GM18517 (cell line): Measurements from ENCODE around the gene SYT7.

Source experiments
- ATAC-seq: cut with Tn5 transposase; IDR thresholded peaks from one replicate; pipeline ENCODE4 v1.9.1; 2021; ENCODE audit warnings: mild to moderate bottlenecking, moderate library complexity; ENCODE audit not compliant: unreplicated experiment

SYT7 gene

DNA sequence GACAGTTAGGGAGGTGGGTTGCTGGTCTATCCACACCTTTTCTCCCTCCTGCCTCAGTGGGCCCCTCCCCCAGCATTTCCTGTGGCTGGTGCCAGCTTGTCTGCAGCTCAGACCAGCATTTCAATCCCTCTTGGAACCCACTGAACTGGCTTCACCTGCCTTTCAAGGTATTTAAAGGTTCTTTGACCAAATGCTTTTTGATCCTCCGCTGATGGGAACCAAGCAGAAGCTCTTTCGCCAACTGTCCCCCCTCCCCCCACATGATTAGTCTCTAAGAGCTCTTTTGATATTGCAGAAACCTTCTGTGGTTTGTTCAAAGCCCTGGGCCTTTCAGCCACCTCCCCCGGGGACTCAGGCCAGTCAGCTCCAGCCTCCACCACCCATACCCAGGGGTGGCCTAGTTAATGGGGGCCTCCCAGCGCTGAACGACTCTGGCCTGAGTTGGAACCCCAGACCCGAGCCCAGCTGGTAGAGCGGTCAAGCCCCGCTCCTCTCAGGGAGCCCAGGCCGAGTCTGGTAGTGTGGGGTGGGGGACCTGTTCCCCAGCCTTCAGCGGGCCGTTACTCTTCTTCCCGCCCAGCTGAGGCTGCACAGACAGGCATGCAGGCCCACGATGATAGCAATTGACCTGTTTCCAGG is 6.0 kb upstream of the SYT7 start:
- ATAC-seq, result no peak

GRCh38 chr11:61585115-61585514 is 4.2 kb upstream of the SYT7 start:
- no peak for ATAC-seq

GRCh38 chr11:61581931-61582330 is 1.1 kb upstream of the SYT7 start:
- ATAC-seq, result no peak

DNA sequence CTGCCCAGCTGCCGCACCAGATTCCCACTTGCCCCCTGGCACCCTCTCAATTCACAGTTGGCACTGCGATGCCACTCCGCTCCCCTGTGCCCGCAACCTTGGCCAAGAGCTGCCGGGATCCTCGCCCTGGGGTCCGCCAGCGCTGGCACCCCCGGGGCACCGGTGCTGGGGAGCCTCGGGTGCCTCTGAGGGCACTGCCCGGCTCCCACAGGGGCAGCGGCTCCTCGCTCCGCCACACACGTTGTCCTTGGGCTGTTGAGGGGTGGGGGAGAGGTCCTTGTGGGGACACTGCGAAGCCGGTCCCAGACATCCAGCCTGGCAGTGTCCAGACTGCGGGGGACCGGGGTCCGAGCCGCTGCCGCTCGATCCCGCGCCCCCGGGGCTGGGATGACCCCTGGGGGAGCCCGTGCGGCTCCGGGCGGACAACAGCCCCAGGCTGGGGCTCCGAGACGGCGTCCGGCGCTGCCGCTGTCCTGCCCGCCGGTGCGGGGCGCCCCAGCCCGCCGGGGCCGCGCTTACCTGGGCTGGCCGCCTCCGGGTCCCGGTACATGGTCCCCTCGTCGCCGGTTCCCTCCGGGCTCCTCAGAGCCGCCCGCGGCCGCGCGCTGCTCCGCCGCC is 496 bp downstream of the SYT7 start:
- ATAC-seq, result no peak

GRCh38 chr11:61579676-61580270 is 1.1 kb downstream of the SYT7 start:
- ATAC-seq, result no peak

DNA sequence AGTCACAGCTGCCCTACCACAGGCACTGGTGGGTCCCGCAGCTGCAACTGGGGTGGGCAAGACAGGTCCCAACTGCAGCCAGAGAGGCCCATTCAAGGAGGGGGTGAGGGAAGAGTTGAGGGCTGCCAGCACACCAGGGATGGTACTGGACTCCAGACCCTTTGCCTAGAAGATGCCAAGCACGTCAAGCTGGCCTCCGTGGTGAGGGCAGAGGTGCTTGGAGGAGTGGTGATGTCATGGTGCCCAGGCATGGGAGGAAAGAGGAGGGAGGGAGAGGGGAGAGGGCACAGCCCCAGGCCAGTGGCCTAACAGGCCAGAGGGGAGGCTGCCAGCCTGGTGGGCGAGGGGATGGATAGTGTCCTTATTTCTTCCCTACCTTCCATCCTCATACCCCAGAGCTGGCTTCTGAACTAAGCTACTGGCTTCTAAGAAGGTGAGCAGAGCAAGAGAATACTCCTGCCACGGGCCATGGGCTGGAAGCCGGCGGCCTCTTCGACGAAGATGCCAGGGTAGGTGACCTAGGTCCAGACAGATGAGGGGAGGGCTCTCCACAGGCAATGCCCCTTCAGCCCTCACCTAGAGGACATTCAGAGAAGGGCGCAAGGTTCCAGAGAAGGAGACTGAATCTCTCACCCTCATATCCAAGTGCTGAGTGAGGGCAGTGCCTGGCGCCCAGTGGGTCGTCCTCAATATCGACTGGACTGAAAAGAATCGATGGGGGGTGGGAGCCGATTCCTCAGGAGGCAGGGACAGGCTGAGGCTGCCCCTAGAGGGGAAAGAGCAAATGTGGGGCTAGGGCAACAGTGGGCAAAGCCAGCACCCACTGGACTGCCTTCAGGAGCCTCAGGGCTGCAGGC is 1.8 kb downstream of the SYT7 start:
- no peak for ATAC-seq

DNA sequence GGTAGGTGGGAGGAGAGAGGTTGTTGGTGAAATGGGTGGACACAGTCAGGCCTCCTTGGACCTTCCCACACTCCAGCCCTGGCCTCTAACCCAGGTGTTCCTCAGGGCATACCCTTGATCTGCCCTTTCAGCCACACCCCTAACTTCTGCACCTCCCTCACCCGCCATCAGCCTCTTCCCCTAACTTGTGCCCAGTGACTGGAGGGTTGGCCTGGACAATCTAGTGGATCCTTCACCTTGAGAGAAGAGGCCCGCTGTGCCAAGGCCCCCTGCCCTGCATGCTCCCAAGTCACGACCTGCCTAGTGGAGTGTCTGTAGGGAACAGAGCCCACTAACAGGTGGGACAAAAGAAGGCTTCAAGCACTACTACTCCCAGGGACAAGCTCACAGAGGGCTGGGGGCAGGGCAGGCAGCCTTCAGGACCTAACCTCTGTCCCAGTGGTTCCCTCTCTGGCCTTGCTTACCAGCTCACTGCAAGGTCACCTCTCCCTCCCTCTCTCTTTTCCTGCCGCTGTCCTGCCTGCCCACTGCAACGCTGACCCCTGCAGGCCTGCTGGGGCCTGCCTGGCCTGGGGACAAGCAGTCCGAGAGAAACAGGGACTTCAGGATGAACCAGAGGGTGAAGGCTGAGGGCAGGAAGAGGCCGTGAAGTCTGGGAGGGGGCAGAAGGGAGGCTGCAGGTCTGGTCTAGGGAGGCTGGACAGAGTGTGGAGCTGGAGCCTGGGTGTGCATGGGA is 3.3 kb downstream of the SYT7 start:
- ATAC-seq, result no peak

- ATAC-seq, result no peak
Measured at GRCh38 chr11:61575886-61576861, 4.7 kb downstream of the SYT7 start.

DNA sequence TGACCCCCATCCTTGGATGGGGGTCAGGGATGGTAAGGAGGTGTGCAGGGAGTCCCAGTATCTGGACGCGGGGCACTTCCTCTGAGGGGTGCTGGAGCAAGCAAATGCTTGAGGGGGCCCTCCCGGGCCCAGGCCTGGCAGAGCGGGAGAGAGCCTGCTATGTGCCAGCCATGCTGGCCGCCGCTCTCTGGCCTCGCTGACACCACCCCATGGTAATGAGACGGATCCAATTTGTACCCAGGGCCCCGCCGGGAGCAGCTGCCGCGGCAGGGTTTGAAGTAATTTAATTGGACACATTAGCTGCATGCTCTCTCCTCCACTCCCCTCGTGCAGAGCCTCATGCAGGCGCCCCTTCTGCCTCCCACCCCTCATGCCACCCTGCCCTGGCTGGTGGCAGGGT is 6.3 kb downstream of the SYT7 start:
- ATAC-seq, result no peak

DNA sequence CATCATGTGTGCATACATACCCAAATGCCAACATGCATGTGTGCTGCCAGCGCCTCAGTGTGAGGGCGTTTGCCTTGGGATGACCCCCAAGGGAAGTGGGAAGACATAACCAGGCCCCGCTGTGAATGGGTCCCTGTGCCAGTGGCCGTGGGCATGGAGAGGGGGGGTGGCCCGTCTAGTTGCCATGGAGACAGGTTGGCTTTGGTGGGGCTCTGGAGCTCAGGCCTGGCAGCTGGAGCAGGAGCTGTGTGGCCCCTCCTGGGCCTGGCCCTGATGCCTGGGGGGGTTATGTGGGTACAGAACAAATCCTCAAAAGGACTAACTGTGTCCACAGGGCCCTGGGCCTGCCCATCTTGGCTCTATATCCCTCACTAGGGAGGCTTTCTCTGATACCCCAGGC is 8.0 kb downstream of the SYT7 start:
- no peak for ATAC-seq

DNA sequence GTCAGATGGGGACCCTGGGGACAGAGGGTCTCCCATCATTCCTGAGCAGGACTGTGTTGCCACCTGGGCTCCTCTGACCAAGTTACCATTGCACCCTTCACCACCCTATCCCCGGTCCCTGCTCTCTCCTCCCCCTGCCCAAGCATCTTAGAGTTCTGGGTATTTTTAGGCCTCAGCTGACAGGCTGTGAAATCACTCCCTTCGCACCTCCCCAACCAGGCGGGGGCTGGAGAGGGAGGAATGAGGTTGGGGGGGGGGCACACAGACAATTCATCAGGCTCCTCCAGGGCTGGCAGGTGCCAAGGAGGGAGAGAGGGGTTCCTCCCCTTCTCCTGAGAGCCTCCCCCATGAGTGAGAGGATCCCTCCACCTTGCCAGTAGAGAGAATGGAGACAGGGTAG is 9.0 kb downstream of the SYT7 start:
- no peak for ATAC-seq

DNA sequence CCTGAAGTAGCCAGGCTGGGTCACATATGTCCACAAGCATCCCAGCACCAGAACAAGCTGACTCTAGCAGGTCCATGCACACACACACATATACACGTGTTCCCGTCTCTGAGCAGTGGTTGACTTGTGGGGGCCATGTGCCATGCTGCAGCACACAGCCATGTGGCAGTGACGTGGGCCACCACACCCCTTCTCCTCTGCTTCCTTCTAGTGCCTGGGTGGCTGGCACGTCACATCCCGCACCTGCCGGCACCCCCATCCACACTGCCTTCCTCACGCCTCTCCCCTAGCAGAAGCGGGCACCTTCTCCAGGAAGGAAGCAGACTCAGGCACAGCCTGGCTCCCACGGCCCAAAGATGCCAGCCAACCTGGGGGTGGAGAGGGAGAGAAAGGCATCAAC is 9.5 kb downstream of the SYT7 start:
- ATAC-seq, result no peak

DNA sequence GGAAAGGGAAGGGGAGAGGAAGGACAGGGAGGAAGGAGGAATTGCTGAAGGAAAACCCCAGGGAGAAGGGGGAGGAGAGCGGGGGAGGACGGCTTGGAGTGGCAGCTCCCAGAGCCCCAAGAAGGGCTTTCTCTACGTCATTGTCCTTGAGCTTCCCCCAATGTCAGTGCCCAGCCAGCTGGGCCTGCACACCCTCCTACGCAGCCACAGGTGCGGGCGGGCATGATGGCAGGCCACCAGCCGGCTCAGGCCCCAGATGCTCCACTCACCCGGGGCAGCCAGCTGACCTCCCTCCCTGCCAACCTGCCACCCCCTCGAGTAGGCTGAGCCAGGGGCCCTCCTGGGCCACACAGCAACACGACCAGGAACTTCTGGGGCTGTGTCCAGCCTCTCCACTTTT is 11.2 kb downstream of the SYT7 start:
- no peak for ATAC-seq

DNA sequence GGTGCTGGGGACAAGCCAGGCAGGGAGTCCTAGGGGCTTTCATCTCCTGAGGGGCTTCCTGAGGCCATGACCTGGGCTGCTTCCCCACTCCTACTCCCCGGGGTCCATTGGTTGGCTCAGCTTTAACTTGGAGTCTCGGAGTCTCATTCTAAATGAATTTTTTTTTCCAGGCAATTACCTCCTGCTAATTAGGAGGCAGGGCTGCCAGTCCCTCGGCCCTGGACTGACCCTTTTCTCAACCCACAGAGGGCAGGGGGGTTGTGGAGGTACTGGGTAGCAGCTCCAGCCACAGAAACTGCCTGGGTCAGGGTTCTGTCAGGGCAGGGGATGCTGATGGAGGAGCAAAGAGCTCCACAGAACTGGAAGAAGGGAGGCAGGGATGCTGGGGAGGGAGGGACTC is 11.9 kb downstream of the SYT7 start:
- no peak for ATAC-seq

DNA sequence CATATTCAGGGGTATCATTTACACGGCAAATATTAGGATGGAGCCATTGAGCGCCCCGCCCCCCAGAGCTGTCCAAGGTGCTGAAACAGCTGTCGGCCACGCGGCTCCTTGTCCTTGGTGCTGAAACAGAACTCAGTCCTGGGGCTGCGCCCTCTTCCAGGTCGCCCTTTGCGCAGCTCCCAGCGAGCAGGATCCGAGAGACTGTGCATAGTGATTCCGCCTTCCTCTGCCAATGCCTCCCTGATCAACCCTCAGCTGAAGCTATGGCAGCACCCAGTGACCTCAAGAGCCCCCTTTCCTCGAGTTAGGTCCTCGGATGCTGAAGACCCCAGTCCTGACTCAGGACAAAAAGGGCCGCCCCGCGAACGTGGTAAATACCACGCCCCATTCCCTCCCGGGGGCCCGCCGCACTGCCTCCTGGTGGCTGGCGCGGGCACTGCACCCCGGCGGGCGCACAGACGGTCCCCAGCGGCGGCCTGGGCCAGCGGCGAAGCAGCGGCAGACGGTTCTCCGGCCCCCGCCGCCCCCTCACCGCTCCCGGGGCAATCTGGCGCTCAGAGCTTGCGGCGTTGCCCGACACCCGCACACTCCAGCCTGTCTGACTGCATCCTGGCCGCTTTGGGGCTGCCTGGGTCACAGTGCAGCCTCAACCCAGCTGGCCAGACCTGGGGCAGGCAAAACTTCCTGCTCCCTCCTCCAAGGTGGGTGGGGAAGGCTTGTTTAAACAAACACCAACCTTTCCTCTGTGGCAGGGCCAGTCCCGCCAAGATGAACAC is 13.4 kb downstream of the SYT7 start:
- ATAC-seq, result no peak

DNA sequence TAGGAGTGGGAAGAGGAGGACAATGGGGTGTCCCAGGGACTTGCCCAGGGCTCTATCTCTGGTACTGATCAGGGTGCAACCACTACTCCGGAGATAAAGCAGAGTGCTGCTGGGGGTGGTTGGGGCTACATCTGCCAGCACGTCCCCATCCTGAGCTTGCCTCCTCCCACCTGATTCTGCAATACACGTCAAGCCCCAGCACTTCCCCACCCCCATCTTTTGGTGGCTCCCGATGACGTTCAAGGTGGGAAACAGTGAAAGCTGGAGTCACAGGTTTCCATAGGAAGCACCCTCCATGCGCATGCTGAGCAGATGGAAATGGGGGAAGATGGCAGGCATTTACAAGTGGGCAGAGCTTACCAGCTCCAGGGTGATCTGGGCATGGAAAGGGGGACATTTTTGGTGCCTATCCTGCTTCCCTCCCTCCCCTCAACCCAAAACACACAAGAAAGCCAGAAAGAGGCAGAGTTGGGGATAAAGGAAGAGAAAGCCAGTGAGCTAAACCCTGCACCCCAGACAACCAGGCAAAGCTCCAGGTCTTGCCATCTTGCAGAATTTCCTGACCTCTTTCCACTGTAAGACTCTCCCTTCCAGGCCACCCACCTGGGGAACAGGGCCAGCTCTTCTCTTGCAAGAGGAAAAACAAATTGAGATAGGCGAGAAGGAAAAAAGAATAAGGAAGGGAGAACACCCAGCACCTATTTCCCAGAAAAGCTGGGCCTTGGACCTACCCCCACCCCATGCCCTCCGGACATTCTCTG is 15.8 kb downstream of the SYT7 start:
- no peak for ATAC-seq

- ATAC-seq, result no peak
Measured at GRCh38 chr11:61560751-61561150, 20.1 kb downstream of the SYT7 start.

DNA sequence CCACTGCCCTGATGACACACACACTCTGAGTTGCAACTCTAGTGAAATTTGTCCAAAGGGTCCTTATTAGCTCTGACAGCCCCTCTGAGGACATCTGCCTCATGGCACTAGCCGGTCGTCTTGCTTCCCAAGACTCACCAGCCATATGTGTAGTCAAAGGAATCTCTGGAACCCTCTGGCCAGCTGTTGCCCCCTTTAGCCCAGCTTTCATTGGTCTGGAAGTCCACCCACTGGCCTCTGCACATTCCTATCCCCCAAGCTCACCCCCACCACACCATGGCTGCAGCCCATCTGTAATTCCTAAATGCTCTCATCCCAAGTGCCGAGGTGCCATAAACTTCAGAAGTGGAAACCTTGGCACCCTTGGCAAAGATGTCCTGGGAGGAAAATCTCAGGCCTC is 24.3 kb downstream of the SYT7 start:
- ATAC-seq, result no peak
